Neural cell (in vitro differentiated cells): Measurements from ENCODE around the gene ATP13A2.

Experiments used
- EP300 ChIP-seq: fragments of 450-650 bp; conservative IDR thresholded peaks from 2 replicates; pipeline ENCODE4 v1.6.1; 2014; ENCODE audit warnings: antibody characterized with exemption, mild to moderate bottlenecking, moderate library complexity; ENCODE audit not compliant: poor library complexity, severe bottlenecking
- EZH2 ChIP-seq: fragments of 200-600, 300-800 bp; shearing (Covaris generic), sonication (generic); IDR thresholded peaks from 2 replicates; pipeline ENCODE4 v1.6.1; 2014; ENCODE audit warnings: antibody characterized with exemption, low read length, borderline replicate concordance, mild to moderate bottlenecking; ENCODE audit not compliant: insufficient read depth, poor library complexity, severe bottlenecking
- MXI1 ChIP-seq: fragments of 450-650 bp; conservative IDR thresholded peaks from 2 replicates; pipeline ENCODE4 v1.6.1; 2014; ENCODE audit warnings: antibody characterized with exemption, mild to moderate bottlenecking; ENCODE audit not compliant: poor library complexity, severe bottlenecking
- POLR2AphosphoS5 ChIP-seq: IDR thresholded peaks from 2 replicates; pipeline ENCODE4 v1.6.1; 2012
- RAD21 ChIP-seq: fragments of 450-650 bp; conservative IDR thresholded peaks from 2 replicates; pipeline ENCODE4 v1.6.1; 2014; ENCODE audit warnings: antibody characterized with exemption, mild to moderate bottlenecking, moderate library complexity
- REST ChIP-seq: IDR thresholded peaks from 2 replicates; pipeline ENCODE4 v1.6.1; 2012; ENCODE audit warnings: borderline replicate concordance
- SMC3 ChIP-seq: fragments of 450-650 bp; conservative IDR thresholded peaks from 2 replicates; pipeline ENCODE4 v1.6.1; 2014; ENCODE audit warnings: antibody characterized with exemption, mild to moderate bottlenecking, moderate library complexity; ENCODE audit not compliant: poor library complexity
- TF ChIP-seq, protein P1 (sequence below): fragments of 450-650 bp; IDR thresholded peaks from 2 replicates; pipeline ENCODE4 v1.5.1; 2014; ENCODE audit warnings: antibody characterized with exemption, mild to moderate bottlenecking, moderate library complexity; ENCODE audit not compliant: poor library complexity, severe bottlenecking

DNA sequence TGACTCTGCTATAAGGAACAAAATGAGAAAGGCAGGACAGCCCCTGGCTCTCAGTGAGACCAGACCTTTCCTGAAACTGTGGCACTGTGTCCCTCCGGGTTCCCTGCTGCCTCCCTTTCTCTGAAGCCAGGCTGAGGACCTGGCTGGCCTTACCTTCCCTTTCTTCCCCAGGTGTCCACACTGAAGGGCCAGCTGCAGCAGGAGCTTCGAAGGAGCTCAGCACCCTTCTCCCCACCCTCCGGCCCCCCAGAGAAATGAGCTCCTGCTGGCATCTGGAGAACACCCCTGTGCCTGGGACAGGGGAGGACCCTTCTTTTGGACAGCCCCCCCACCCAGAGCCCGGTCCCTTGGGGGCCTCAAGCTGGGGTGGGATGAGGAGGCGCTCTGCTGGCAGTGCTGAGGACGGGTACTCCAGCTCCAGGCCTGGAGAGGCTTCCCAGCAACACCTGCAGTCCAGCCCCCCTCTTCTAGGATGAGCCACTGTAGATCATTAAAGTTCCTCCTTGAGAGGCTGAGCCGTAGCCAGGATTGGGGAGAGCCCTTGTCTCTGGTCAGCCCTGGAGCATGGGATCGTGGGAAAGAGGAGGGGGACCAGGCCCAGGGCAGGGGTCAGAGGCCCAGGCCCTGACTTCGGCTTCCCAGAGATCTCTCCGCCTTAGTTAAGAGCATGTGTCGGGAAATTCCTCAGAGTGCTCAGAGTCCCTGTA, 39.4 kb downstream of the ATP13A2 start:
- TF ChIP-seq EZH2: no peak
- TF ChIP-seq, protein P1, sequence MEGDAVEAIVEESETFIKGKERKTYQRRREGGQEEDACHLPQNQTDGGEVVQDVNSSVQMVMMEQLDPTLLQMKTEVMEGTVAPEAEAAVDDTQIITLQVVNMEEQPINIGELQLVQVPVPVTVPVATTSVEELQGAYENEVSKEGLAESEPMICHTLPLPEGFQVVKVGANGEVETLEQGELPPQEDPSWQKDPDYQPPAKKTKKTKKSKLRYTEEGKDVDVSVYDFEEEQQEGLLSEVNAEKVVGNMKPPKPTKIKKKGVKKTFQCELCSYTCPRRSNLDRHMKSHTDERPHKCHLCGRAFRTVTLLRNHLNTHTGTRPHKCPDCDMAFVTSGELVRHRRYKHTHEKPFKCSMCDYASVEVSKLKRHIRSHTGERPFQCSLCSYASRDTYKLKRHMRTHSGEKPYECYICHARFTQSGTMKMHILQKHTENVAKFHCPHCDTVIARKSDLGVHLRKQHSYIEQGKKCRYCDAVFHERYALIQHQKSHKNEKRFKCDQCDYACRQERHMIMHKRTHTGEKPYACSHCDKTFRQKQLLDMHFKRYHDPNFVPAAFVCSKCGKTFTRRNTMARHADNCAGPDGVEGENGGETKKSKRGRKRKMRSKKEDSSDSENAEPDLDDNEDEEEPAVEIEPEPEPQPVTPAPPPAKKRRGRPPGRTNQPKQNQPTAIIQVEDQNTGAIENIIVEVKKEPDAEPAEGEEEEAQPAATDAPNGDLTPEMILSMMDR: no peak
- no peak for TF ChIP-seq SMC3
- TF ChIP-seq MXI1: no peak
- no peak for TF ChIP-seq POLR2AphosphoS5
- TF ChIP-seq EP300: no peak
- TF ChIP-seq REST: no peak
- no peak for TF ChIP-seq RAD21
